ENCODE data around the gene MAPT. TPM values are rescaled to one million over a fixed set of nuclear protein-coding genes. Genes with fewer than 3 reads are reported as not detected.

MAPT gene
- total RNA-seq, 6 experiments from 2014 or later: 0.11 to 0.43 (median 0.26) TPM

DNA sequence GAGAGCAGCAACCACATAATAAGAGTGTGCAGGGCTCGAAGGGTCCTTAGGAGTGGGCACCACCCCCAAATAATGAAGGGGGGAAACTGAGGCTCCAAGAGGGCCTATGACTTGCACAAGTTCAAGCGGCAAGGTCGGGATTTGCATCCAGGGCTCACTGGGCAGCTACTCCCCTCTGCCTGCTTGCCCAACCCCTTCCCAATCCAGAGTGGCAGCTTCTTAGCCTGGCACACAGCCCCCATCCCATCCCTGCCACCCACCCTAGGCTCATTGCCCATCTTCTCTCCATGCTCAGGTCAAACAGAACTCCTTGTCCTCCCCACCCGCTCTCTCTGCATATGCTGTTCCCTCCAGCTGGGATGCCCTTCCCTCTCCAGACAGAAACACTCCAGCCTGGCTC is 47.3 kb upstream of the MAPT start:
- Mint-ChIP-seq H3K36me3 (ENCODE audit: low read depth) (no peaks in the 10 kb centered on the region), H3K9me3 (no peaks in the 10 kb centered on the region), H3K27ac (no peak overlapping the region), H3K27me3 (ENCODE audit: insufficient read depth) (peaks cover 29% of the 10 kb centered on the region), H3K4me3 (no peak overlapping the region), H3K4me1 (ENCODE audit: low read depth) (no peaks in the 10 kb centered on the region)
- no peak for DNase-seq
- TF ChIP-seq, protein P1, sequence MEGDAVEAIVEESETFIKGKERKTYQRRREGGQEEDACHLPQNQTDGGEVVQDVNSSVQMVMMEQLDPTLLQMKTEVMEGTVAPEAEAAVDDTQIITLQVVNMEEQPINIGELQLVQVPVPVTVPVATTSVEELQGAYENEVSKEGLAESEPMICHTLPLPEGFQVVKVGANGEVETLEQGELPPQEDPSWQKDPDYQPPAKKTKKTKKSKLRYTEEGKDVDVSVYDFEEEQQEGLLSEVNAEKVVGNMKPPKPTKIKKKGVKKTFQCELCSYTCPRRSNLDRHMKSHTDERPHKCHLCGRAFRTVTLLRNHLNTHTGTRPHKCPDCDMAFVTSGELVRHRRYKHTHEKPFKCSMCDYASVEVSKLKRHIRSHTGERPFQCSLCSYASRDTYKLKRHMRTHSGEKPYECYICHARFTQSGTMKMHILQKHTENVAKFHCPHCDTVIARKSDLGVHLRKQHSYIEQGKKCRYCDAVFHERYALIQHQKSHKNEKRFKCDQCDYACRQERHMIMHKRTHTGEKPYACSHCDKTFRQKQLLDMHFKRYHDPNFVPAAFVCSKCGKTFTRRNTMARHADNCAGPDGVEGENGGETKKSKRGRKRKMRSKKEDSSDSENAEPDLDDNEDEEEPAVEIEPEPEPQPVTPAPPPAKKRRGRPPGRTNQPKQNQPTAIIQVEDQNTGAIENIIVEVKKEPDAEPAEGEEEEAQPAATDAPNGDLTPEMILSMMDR (IDR thresholded peaks at IDR 0.05): no peak

DNA sequence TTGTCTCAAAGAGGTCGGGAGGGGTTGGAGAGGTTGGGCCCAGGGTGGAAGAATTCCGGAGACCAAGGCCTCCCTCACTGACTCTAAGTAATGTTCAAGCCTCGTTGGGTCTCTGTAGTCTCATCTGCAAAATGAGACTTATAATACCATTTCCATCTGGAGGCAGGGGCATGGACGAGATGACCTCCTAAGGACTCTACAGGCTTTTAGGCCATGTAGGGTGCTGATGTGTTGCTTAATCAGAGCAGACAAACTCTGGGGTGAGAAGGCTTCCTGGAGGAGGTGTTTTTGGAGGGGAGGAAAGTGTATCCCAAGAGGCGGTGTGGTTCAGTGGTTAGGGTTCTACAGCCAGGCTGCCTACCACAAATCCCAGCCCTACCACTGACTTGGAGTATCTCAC is 46.6 kb upstream of the MAPT start:
- H3K4me1 Mint-ChIP-seq (ENCODE audit: low read depth): no peaks in the 10 kb centered on the region
- no peaks in the 10 kb centered on the region for H3K9me3 Mint-ChIP-seq
- TF ChIP-seq, protein P1 (IDR thresholded peaks at IDR 0.05): no peak
- no peak overlapping the region for H3K27ac Mint-ChIP-seq
- no peak for DNase-seq
- peaks cover 24% of the 10 kb centered on the region for H3K27me3 Mint-ChIP-seq (ENCODE audit: insufficient read depth)
- H3K4me3 Mint-ChIP-seq: no peak overlapping the region
- no peaks in the 10 kb centered on the region for H3K36me3 Mint-ChIP-seq (ENCODE audit: low read depth)

DNA sequence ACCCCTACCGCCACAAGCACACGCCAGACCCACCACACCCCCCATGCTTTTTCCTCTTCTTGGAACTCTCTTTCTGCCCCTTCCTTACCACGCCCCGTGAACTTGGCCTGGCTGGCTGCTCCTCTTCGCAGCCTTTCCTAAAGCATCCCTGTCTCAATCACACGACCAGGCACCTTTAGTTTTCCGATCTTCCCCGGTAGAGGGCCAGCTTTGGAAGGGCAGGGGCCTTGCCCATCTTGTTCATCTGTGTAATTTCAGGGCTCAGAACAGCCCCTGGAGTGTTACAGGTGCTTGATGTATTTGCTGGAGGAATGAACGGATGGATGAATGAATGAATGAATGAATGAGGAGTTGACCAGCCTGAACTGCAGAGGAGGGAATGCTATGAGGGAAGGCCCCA is 45.9 kb upstream of the MAPT start:
- H3K27ac Mint-ChIP-seq: no peak overlapping the region
- TF ChIP-seq, protein P1 (IDR thresholded peaks at IDR 0.05): no peak
- no peak for DNase-seq
- no peaks in the 10 kb centered on the region for H3K9me3 Mint-ChIP-seq
- no peak overlapping the region for H3K4me3 Mint-ChIP-seq
- no peaks in the 10 kb centered on the region for H3K36me3 Mint-ChIP-seq (ENCODE audit: low read depth)
- H3K27me3 Mint-ChIP-seq (ENCODE audit: insufficient read depth): peaks cover 19% of the 10 kb centered on the region
- no peaks in the 10 kb centered on the region for H3K4me1 Mint-ChIP-seq (ENCODE audit: low read depth)

DNA sequence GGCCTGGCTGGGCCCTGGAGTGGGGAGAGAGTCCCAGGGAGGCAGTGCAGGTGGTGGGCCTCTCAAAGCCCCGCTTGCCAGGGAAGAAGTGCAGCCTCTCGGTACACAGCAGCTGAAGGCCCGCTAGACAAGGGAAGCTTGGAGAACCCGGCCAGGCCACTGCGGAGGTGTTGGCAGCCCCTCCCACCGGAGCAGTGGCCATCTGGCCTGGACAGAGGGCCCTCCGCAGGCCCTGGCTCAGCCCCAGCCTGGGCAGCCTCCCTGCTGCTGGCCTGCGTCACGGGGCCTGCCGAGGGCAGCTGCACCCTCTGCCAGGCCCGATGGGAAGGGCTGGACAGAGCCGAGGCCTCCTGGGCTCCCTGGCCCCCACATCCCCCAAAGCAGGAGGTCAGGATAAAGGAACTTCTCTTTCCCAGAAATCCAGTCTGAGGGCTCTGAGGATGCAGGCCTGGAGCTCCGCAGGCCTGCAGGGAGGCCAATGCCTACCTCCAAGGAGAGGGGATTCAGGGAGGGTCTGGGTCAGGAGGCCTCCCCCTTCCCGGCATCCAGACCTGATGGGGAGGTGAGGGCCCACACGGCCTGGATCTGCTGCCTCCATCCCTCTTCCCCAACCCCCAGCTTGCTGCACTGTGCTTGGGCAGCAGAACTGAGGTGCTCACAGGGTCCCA is 45.4 kb upstream of the MAPT start:
- no peaks in the 10 kb centered on the region for H3K36me3 Mint-ChIP-seq (ENCODE audit: low read depth)
- H3K27me3 Mint-ChIP-seq (ENCODE audit: insufficient read depth): peaks cover 17% of the 10 kb centered on the region
- TF ChIP-seq, protein P1 (IDR thresholded peaks at IDR 0.05): no peak
- no peak overlapping the region for H3K4me3 Mint-ChIP-seq
- H3K4me1 Mint-ChIP-seq (ENCODE audit: low read depth): no peaks in the 10 kb centered on the region
- H3K27ac Mint-ChIP-seq: no peak overlapping the region
- DNase-seq: no peak
- H3K9me3 Mint-ChIP-seq: no peaks in the 10 kb centered on the region

DNA sequence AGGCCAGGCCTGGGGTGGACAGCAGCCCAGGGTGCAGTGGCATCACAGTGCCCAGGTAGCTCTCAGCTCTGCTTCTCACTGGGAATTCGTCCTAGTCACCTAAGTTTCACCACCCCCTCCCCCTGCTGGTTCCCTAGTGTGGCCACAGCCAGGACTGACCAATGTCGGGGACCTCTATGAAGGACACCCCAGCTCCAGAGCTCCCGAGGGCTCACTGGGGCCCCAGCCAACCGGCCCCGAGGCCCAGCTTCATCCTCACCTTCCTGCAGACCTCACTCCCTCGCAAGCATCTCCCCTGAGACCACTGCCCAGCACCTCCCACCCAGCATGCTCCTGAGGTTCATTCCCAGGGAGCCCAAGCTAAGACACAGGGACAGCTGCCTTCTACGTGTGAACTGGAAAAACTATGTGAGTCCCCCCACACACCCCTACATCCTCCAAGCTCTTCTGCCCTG is 44.8 kb upstream of the MAPT start:
- Mint-ChIP-seq H3K27me3 (ENCODE audit: insufficient read depth) (peaks cover 19% of the 10 kb centered on the region), H3K27ac (no peak overlapping the region), H3K9me3 (no peaks in the 10 kb centered on the region), H3K4me3 (no peak overlapping the region), H3K4me1 (ENCODE audit: low read depth) (no peaks in the 10 kb centered on the region), H3K36me3 (ENCODE audit: low read depth) (no peaks in the 10 kb centered on the region)
- DNase-seq: no peak
- TF ChIP-seq, protein P1 (IDR thresholded peaks at IDR 0.05): no peak
